ENCODE measurements around the gene ATP11A. TPM values are rescaled to one million over a fixed set of nuclear protein-coding genes. Genes with fewer than 3 reads are reported as not detected.

ATP11A gene
- total RNA-seq, 1 experiment from 2014 or later: 80.4 TPM

DNA sequence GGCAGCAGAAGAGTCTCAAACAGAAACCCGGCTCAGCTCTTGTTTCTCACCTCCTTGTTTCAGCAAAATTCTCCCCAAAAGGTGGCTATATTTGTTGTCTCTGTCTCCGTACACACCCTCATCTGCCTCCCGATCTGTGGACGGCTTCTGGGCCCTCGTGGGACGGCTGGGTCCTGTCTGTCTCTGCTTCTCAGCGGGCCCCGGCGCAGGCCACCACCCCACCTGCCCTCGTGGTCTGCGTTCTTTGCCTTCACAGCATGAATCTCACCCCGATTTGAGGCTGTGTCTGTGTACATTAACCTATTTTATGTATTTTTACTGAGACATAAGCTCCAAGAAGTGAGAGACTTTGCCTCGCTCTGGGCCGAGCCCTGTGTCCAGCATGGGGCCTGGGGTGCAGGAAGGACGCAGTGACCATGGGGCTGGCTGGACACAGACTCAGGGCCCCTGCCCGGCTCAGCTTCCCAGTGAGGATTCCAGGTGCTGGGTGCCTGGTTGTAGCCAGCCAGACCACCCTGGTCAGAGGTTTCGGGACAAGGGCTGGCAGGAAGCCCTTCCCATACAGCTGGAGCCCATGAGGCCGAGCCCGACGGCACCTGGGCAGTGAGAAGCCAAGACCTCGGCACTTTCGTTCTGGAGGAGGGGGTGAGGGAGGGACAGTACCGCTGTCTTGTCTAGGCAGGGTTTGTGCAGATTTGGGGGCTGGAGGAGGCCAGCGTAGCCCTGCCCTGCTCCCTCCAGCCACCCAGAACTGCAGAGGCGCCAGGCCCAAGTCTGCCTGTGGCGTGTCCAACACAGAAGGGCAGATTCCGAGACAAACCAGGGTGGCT, 200.7 kb downstream of the ATP11A start:
- ChIA-PET RAD21 (ENCODE audit: low non-redundant PET in 1 of 2, low total read pairs in 2 of 2, uncharacterized antibody in 2 of 2, unreplicated experiment in 2 of 2) (no interaction called here), CTCF (no interaction called here), POLR2A (no interaction called here)
- Histone ChIP-seq H3K9ac (ENCODE audit: low read length) (no peak overlapping the region), H3K9me3 (ENCODE audit: control insufficient read depth in 1 of 2, insufficient read depth in 1 of 2, low read depth in 1 of 2, low read length in 2 of 2) (no peaks in the 10 kb centered on the region), H3K4me3 (replicated peaks in 1 of 2; ENCODE audit: low read depth in 1 of 2, low read length in 2 of 2) (no peak overlapping the region), H3K4me1 (ENCODE audit: control insufficient read depth in 1 of 2, insufficient read depth in 2 of 2, low read length in 2 of 2) (peaks cover 6 to 23% of the 10 kb centered on the region in 2 experiments; a peak in 3 of 4 replicates), H2AFZ (ENCODE audit: low read depth, low read length, poor library complexity, severe bottlenecking) (no peak overlapping the region), H3K79me2 (ENCODE audit: insufficient read depth, low read length) (no peaks in the 10 kb centered on the region), H3K4me2 (ENCODE audit: low read length) (no peak overlapping the region), H3K9me2 (ENCODE audit: insufficient read depth) (no peaks in the 10 kb centered on the region), H4K20me1 (ENCODE audit: insufficient read depth) (no peaks in the 10 kb centered on the region), H3K36me3 (ENCODE audit: control insufficient read depth in 1 of 2, insufficient read depth in 2 of 2, low read length in 2 of 2) (no peaks in the 10 kb centered on the region), H3K27ac (ENCODE audit: low read depth, low read length) (no peak overlapping the region), H3K27me3 (ENCODE audit: insufficient read depth, low read length) (no peaks in the 10 kb centered on the region)
- no TSS peak for BruUV-seq (replicated peaks)
- no peak for TF ChIP-seq EGR1 (IDR thresholded peaks at IDR 0.05; ENCODE audit: low read depth)
- TF ChIP-seq ATF3 (IDR thresholded peaks at IDR 0.05): no peak
- TF ChIP-seq CEBPB (IDR thresholded peaks at IDR 0.05; ENCODE audit: low read depth): no peak
- no peak for TF ChIP-seq ZFX (IDR thresholded peaks at IDR 0.05)
- no peak for TF ChIP-seq SRF (IDR thresholded peaks at IDR 0.05; ENCODE audit: low read depth)
- TF ChIP-seq, protein P1, sequence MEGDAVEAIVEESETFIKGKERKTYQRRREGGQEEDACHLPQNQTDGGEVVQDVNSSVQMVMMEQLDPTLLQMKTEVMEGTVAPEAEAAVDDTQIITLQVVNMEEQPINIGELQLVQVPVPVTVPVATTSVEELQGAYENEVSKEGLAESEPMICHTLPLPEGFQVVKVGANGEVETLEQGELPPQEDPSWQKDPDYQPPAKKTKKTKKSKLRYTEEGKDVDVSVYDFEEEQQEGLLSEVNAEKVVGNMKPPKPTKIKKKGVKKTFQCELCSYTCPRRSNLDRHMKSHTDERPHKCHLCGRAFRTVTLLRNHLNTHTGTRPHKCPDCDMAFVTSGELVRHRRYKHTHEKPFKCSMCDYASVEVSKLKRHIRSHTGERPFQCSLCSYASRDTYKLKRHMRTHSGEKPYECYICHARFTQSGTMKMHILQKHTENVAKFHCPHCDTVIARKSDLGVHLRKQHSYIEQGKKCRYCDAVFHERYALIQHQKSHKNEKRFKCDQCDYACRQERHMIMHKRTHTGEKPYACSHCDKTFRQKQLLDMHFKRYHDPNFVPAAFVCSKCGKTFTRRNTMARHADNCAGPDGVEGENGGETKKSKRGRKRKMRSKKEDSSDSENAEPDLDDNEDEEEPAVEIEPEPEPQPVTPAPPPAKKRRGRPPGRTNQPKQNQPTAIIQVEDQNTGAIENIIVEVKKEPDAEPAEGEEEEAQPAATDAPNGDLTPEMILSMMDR (IDR thresholded peaks at IDR 0.05 in 2 of 3, conservative IDR thresholded peaks at IDR 0.05 in 1 of 3; ENCODE audit: borderline replicate concordance in 1 of 3, insufficient read depth in 1 of 3, low read depth in 2 of 3, low read length in 2 of 3): no peak
- no peak for TF ChIP-seq TCF7L2 (IDR thresholded peaks at IDR 0.05; ENCODE audit: borderline replicate concordance, extremely low read depth, insufficient read depth, insufficient read length)
- no peak for TF ChIP-seq ZBTB33 (IDR thresholded peaks at IDR 0.05; ENCODE audit: extremely low read depth, insufficient replicate concordance, low read length)
- no peak for TF ChIP-seq SIN3A (IDR thresholded peaks at IDR 0.05; ENCODE audit: low read depth)
- no peak for TF ChIP-seq ELF1 (IDR thresholded peaks at IDR 0.05; ENCODE audit: borderline replicate concordance, low read depth)
- no peak for TF ChIP-seq SP1 (IDR thresholded peaks at IDR 0.05; ENCODE audit: low read depth)
- TF ChIP-seq MAX (IDR thresholded peaks at IDR 0.05): no peak
- no peak for TF ChIP-seq EZH2phosphoT487 (IDR thresholded peaks at IDR 0.05; ENCODE audit: borderline replicate concordance)
- no peak for TF ChIP-seq POLR2A (IDR thresholded peaks at IDR 0.05; ENCODE audit: borderline replicate concordance, extremely low read depth, insufficient read depth, insufficient read length)
- intact Hi-C loops (cut with micrococcal nuclease): no loop called here
- DNase-seq (ENCODE audit: low read depth, low spot score) (no peak), ATAC-seq (no peak)

All from HCT116 (cell line).